HEK293 (cell line): ENCODE data around the gene RUNX1.

Experiments used
- CTCF ChIA-PET: fragments of 350-600 bp; formaldehyde crosslinking; extraction: SDS; loops from one replicate; lab custom pipeline; 2021; ENCODE audit warnings: antibody characterized with exemption; lab: Yijun Ruan, JAX
- POLR2A ChIA-PET: fragments of 300-600 bp; formaldehyde crosslinking; extraction: SDS; loops from one replicate; lab custom pipeline; 2020; ENCODE audit warnings: antibody characterized with exemption, inconsistent platforms; lab: Yijun Ruan, JAX
- H3K27ac ChIP-seq: fragments of 200-500 bp; sonication (Bioruptor generic); 2 replicates; pipeline ENCODE4 v1.5.1; 2014; ENCODE audit warnings: low read depth, low read length, control low read depth, inconsistent platforms; ENCODE audit errors: extremely low read depth
- H3K36me3 ChIP-seq, 2 experiments: fragments of 200-500 bp in 1 of 2; sonication (Bioruptor generic) in 1 of 2; 1 replicate in 1 of 2; 2 replicates in 1 of 2; pipeline ENCODE4 v1.5.1; 2014 to 2017; ENCODE audit warnings: inconsistent platforms in 2 of 2, low read length in 2 of 2; ENCODE audit not compliant: control insufficient read depth in 2 of 2, insufficient read depth in 1 of 2
- H3K4me1 ChIP-seq: fragments of 200-500 bp; sonication (Bioruptor generic); 2 replicates; pipeline ENCODE4 v1.5.1; 2014; ENCODE audit warnings: mild to moderate bottlenecking, low read length, inconsistent platforms; ENCODE audit not compliant: control insufficient read depth, insufficient read depth
- H3K4me3 ChIP-seq: 2 replicates; pipeline ENCODE4 v1.5.1; 2011; ENCODE audit warnings: low read depth, mild to moderate bottlenecking, control low read depth, low read length, moderate library complexity
- H3K9me3 ChIP-seq: fragments of 200-500 bp; sonication (Bioruptor generic); 2 replicates; pipeline ENCODE4 v1.5.1; 2014; ENCODE audit warnings: low read depth, low read length, inconsistent platforms; ENCODE audit not compliant: control insufficient read depth, insufficient read depth
- EGR2 ChIP-seq: fragments of 450-650 bp; formaldehyde crosslinking; IDR thresholded peaks from 2 replicates; pipeline ENCODE4 v1.5.1; 2016; ENCODE audit warnings: low read depth, missing biosample characterization, missing genetic modification characterization
- PRDM1 ChIP-seq: fragments of 450-650 bp; formaldehyde crosslinking; IDR thresholded peaks from 2 replicates; pipeline ENCODE4; 2016; ENCODE audit warnings: missing biosample characterization, missing genetic modification characterization
- PRDM10 ChIP-seq: fragments of 450-650 bp; formaldehyde crosslinking; IDR thresholded peaks from 2 replicates; pipeline ENCODE4 v1.5.1; 2016; ENCODE audit warnings: missing biosample characterization, missing genetic modification characterization
- RBAK ChIP-seq: fragments of 450-650 bp; formaldehyde crosslinking; IDR thresholded peaks from 2 replicates; pipeline ENCODE4 v1.5.1; 2016; ENCODE audit warnings: missing biosample characterization, missing genetic modification characterization
- REPIN1 ChIP-seq: fragments of 450-650 bp; formaldehyde crosslinking; IDR thresholded peaks from 2 replicates; pipeline ENCODE4 v1.5.1; 2017; ENCODE audit warnings: missing biosample characterization, missing genetic modification characterization, low read depth
- ZBTB21 ChIP-seq: fragments of 450-650 bp; formaldehyde crosslinking; IDR thresholded peaks from 2 replicates; pipeline ENCODE4 v1.5.1; 2017; ENCODE audit warnings: missing biosample characterization, missing genetic modification characterization
- ZIC2 ChIP-seq: fragments of 450-650 bp; formaldehyde crosslinking; IDR thresholded peaks from 2 replicates; pipeline ENCODE4 v1.5.1; 2016; ENCODE audit warnings: missing biosample characterization, missing genetic modification characterization
- ZNF223 ChIP-seq: fragments of 450-650 bp; formaldehyde crosslinking; IDR thresholded peaks from 2 replicates; pipeline ENCODE4 v1.5.1; 2016; ENCODE audit warnings: missing biosample characterization, missing genetic modification characterization
- ZNF23 ChIP-seq: fragments of 450-650 bp; formaldehyde crosslinking; IDR thresholded peaks from 2 replicates; pipeline ENCODE4 v1.5.1; 2016; ENCODE audit warnings: missing biosample characterization, missing genetic modification characterization, borderline replicate concordance
- ZNF366 ChIP-seq: fragments of 450-650 bp; formaldehyde crosslinking; conservative IDR thresholded peaks from 2 replicates; pipeline ENCODE4 v1.5.1; 2016; ENCODE audit warnings: missing biosample characterization, missing genetic modification characterization
- ZNF530 ChIP-seq: fragments of 450-650 bp; formaldehyde crosslinking; IDR thresholded peaks from 2 replicates; pipeline ENCODE4 v1.5.1; 2016; ENCODE audit warnings: low read depth, missing biosample characterization, missing genetic modification characterization
- ZNF621 ChIP-seq: fragments of 450-650 bp; formaldehyde crosslinking; IDR thresholded peaks from 2 replicates; pipeline ENCODE4 v1.5.1; 2017; ENCODE audit warnings: missing biosample characterization, missing genetic modification characterization
- TF ChIP-seq, protein P1 (sequence below): fragments of 450-650 bp; formaldehyde crosslinking; conservative IDR thresholded peaks from 2 replicates; pipeline ENCODE4 v1.5.1; 2016; ENCODE audit warnings: low read depth, missing biosample characterization, missing genetic modification characterization
- TF ChIP-seq, protein P2 (sequence below): fragments of 450-650 bp; formaldehyde crosslinking; IDR thresholded peaks from 2 replicates; pipeline ENCODE4 v1.5.1; 2016; ENCODE audit warnings: missing biosample characterization, missing genetic modification characterization
- TF ChIP-seq, protein P3 (sequence below): fragments of 450-650 bp; formaldehyde crosslinking; IDR thresholded peaks from 2 replicates; pipeline ENCODE4 v1.5.1; 2017; ENCODE audit warnings: missing biosample characterization, missing genetic modification characterization
- TF ChIP-seq, protein P4 (sequence below): fragments of 450-650 bp; IDR thresholded peaks from 2 replicates; pipeline ENCODE4 v1.5.1; 2018; ENCODE audit warnings: missing biosample characterization, missing genetic modification characterization

RUNX1 gene

GRCh38 chr21:35084869-35085268 is 35.8 kb upstream of the RUNX1 start (continued):
- TF ChIP-seq, protein P1, sequence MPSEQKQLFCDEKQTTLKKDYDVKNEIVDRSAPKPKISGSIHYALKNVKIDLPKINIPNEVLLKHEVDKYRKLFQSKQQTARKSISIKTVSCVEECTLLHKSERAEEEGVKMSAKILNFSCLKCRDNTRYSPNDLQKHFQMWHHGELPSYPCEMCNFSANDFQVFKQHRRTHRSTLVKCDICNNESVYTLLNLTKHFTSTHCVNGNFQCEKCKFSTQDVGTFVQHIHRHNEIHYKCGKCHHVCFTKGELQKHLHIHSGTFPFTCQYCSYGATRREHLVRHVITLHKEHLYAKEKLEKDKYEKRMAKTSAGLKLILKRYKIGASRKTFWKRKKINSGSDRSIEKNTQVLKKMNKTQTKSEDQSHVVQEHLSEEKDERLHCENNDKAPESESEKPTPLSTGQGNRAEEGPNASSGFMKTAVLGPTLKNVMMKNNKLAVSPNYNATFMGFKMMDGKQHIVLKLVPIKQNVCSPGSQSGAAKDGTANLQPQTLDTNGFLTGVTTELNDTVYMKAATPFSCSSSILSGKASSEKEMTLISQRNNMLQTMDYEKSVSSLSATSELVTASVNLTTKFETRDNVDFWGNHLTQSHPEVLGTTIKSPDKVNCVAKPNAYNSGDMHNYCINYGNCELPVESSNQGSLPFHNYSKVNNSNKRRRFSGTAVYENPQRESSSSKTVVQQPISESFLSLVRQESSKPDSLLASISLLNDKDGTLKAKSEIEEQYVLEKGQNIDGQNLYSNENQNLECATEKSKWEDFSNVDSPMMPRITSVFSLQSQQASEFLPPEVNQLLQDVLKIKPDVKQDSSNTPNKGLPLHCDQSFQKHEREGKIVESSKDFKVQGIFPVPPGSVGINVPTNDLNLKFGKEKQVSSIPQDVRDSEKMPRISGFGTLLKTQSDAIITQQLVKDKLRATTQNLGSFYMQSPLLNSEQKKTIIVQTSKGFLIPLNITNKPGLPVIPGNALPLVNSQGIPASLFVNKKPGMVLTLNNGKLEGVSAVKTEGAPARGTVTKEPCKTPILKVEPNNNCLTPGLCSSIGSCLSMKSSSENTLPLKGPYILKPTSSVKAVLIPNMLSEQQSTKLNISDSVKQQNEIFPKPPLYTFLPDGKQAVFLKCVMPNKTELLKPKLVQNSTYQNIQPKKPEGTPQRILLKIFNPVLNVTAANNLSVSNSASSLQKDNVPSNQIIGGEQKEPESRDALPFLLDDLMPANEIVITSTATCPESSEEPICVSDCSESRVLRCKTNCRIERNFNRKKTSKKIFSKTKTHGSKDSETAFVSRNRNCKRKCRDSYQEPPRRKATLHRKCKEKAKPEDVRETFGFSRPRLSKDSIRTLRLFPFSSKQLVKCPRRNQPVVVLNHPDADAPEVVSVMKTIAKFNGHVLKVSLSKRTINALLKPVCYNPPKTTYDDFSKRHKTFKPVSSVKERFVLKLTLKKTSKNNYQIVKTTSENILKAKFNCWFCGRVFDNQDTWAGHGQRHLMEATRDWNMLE (tag by site-specific recombination) = no peak
- TF ChIP-seq, protein P2, sequence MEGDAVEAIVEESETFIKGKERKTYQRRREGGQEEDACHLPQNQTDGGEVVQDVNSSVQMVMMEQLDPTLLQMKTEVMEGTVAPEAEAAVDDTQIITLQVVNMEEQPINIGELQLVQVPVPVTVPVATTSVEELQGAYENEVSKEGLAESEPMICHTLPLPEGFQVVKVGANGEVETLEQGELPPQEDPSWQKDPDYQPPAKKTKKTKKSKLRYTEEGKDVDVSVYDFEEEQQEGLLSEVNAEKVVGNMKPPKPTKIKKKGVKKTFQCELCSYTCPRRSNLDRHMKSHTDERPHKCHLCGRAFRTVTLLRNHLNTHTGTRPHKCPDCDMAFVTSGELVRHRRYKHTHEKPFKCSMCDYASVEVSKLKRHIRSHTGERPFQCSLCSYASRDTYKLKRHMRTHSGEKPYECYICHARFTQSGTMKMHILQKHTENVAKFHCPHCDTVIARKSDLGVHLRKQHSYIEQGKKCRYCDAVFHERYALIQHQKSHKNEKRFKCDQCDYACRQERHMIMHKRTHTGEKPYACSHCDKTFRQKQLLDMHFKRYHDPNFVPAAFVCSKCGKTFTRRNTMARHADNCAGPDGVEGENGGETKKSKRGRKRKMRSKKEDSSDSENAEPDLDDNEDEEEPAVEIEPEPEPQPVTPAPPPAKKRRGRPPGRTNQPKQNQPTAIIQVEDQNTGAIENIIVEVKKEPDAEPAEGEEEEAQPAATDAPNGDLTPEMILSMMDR (tag by site-specific recombination) = no peak
- TF ChIP-seq, protein P3, sequence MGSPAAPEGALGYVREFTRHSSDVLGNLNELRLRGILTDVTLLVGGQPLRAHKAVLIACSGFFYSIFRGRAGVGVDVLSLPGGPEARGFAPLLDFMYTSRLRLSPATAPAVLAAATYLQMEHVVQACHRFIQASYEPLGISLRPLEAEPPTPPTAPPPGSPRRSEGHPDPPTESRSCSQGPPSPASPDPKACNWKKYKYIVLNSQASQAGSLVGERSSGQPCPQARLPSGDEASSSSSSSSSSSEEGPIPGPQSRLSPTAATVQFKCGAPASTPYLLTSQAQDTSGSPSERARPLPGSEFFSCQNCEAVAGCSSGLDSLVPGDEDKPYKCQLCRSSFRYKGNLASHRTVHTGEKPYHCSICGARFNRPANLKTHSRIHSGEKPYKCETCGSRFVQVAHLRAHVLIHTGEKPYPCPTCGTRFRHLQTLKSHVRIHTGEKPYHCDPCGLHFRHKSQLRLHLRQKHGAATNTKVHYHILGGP (tag by site-specific recombination) = no peak
- TF ChIP-seq ZNF366 (tag by site-specific recombination) (no peak), ZNF23 (tag by site-specific recombination) (no peak), ZNF530 (no peak), PRDM10 (no peak), ZBTB21 (tag by site-specific recombination) (no peak)
- TF ChIP-seq, protein P4, sequence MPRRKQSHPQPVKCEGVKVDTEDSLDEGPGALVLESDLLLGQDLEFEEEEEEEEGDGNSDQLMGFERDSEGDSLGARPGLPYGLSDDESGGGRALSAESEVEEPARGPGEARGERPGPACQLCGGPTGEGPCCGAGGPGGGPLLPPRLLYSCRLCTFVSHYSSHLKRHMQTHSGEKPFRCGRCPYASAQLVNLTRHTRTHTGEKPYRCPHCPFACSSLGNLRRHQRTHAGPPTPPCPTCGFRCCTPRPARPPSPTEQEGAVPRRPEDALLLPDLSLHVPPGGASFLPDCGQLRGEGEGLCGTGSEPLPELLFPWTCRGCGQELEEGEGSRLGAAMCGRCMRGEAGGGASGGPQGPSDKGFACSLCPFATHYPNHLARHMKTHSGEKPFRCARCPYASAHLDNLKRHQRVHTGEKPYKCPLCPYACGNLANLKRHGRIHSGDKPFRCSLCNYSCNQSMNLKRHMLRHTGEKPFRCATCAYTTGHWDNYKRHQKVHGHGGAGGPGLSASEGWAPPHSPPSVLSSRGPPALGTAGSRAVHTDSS = no peak
- TF ChIP-seq, all 188 proteins: peak for 0

- Histone ChIP-seq H3K9me3 (no peaks in the 10 kb centered on the region), H3K4me1 (no peaks in the 10 kb centered on the region)
- TF ChIP-seq ZIC2 (tag by site-specific recombination) = no peak
- no peak for TF ChIP-seq ZNF23 (tag by site-specific recombination)
- no peak for TF ChIP-seq REPIN1 (tag by site-specific recombination)
- TF ChIP-seq EGR2 (tag by site-specific recombination) = no peak
- no peak for TF ChIP-seq RBAK (tag by site-specific recombination)
- no peak for TF ChIP-seq PRDM1 (tag by site-specific recombination)
- no peak for TF ChIP-seq ZNF621 (tag by site-specific recombination)
- TF ChIP-seq ZNF223 (tag by site-specific recombination) = no peak
- TF ChIP-seq, all 188 proteins: peak for 0
- ChIA-PET POLR2A (no interaction called here), CTCF (no interaction called here)
- no peak overlapping the region for H3K4me3 ChIP-seq
- no peak overlapping the region for H3K27ac ChIP-seq
- no peaks in the 10 kb centered on the region for H3K36me3 ChIP-seq
Observed at GRCh38 chr21:35083246-35083645, 34.1 kb upstream of the RUNX1 start.
